Erythroblast (primary cell): ENCODE results near the gene COL4A2.

ENCODE experiments used
- DNase-seq, 2 experiments: peaks; one replicate each; lab custom pipeline; 2025; lab: John Stamatoyannopoulos, UW
- GATA1 ChIP-seq: IDR thresholded peaks from 2 replicates; pipeline ENCODE4 v1.6.1; 2011; ENCODE audit warnings: low read depth, mild to moderate bottlenecking, control low read depth, low read length, moderate library complexity
- POLR2A ChIP-seq: IDR thresholded peaks from 2 replicates; pipeline ENCODE4 v1.6.1; 2011; ENCODE audit warnings: mild to moderate bottlenecking, low read length

COL4A2 gene

GRCh38 chr13:110332750-110333149 is 25.7 kb downstream of the COL4A2 start:
- no peak for TF ChIP-seq POLR2A

GRCh38 chr13:110333837-110334236 is 26.8 kb downstream of the COL4A2 start:
- DNase-seq, result no peak
- TF ChIP-seq POLR2A, result no peak
- no peak for TF ChIP-seq GATA1

More at GRCh38 chr13:110332750-110333149, 25.7 kb downstream of the COL4A2 start:
- DNase-seq, result no peak

- no peak for DNase-seq
- TF ChIP-seq GATA1 (no peak), POLR2A (no peak)
Measured at GRCh38 chr13:110334256-110334655, 27.2 kb downstream of the COL4A2 start.

- DNase-seq, result no peak
- no peak for TF ChIP-seq GATA1
- TF ChIP-seq POLR2A, result no peak
Measured at GRCh38 chr13:110334841-110335490, 27.9 kb downstream of the COL4A2 start.

GRCh38 chr13:110336108-110336507 is 29.0 kb downstream of the COL4A2 start:
- DNase-seq, result no peak
- TF ChIP-seq GATA1 (no peak), POLR2A (no peak)

GRCh38 chr13:110336681-110337080 is 29.6 kb downstream of the COL4A2 start:
- no peak for TF ChIP-seq POLR2A
- no peak for TF ChIP-seq GATA1
- DNase-seq, result no peak

GRCh38 chr13:110337247-110337646 is 30.2 kb downstream of the COL4A2 start:
- DNase-seq, result no peak
- TF ChIP-seq GATA1 (no peak), POLR2A (no peak)

GRCh38 chr13:110338441-110339101 is 31.5 kb downstream of the COL4A2 start:
- TF ChIP-seq GATA1, result no peak
- no peak for TF ChIP-seq POLR2A
- DNase-seq, result no peak

- TF ChIP-seq POLR2A, result no peak
- TF ChIP-seq GATA1, result no peak
- no peak for DNase-seq
Measured at GRCh38 chr13:110339263-110339662, 32.2 kb downstream of the COL4A2 start.

GRCh38 chr13:110339975-110340550 is 33.0 kb downstream of the COL4A2 start:
- no peak for DNase-seq
- TF ChIP-seq POLR2A, result no peak
- no peak for TF ChIP-seq GATA1

GRCh38 chr13:110340812-110341444 is 33.8 kb downstream of the COL4A2 start:
- TF ChIP-seq GATA1 (no peak), POLR2A (no peak)
- DNase-seq, result no peak

- TF ChIP-seq POLR2A, result no peak
- no peak for TF ChIP-seq GATA1
- no peak for DNase-seq
Measured at GRCh38 chr13:110341445-110342244, 34.6 kb downstream of the COL4A2 start.

- TF ChIP-seq GATA1 (no peak), POLR2A (no peak)
- no peak for DNase-seq
Measured at GRCh38 chr13:110342474-110342873, 35.4 kb downstream of the COL4A2 start.
